Activated T-cell treated with anti-CD3 and anti-CD28 coated beads for 4 hours (primary cell): ENCODE data around the gene SDHAF4.
"Not testable (repeated sequence)": the region's sequence is repeated elsewhere in the genome, so short reads cannot be mapped to it uniquely, and the experiment has no call there.

Experiments used
- DNase-seq: peaks from one replicate; pipeline ENCODE4 v3.0.0-alpha.2; 2020

SDHAF4 gene

GRCh38 chr6:70566751-70567382 lies at the start of gene SDHAF4:
SDHAF4 (plus strand) TSS chr6:70566930; CDS start chr6:70566941, 11 bp downstream.
- DNase-seq = peak; percentile 92

GRCh38 chr6:70518723-70519122 lies 48.0 kb upstream of the SDHAF4 start:
- no peak for DNase-seq

- DNase-seq = no peak
Measured at GRCh38 chr6:70520575-70520974, 46.2 kb upstream of the SDHAF4 start.

GRCh38 chr6:70524721-70525286 lies 41.9 kb upstream of the SDHAF4 start:
- DNase-seq = no peak

- no peak for DNase-seq
Measured at GRCh38 chr6:70527071-70527737, 39.5 kb upstream of the SDHAF4 start.

GRCh38 chr6:70530023-70530422 lies 36.7 kb upstream of the SDHAF4 start:
- no peak for DNase-seq

GRCh38 chr6:70531133-70531532 lies 35.6 kb upstream of the SDHAF4 start:
- no peak for DNase-seq

GRCh38 chr6:70537266-70537665 lies 29.5 kb upstream of the SDHAF4 start:
- DNase-seq = no peak

- DNase-seq = no peak
Measured at GRCh38 chr6:70538376-70538775, 28.4 kb upstream of the SDHAF4 start.

- no peak for DNase-seq
Measured at GRCh38 chr6:70547313-70547712, 19.4 kb upstream of the SDHAF4 start.

GRCh38 chr6:70547905-70548304 lies 18.8 kb upstream of the SDHAF4 start:
- DNase-seq = no peak

- no peak for DNase-seq
Measured at GRCh38 chr6:70549327-70549726, 17.4 kb upstream of the SDHAF4 start.

- DNase-seq = no peak
Measured at GRCh38 chr6:70551566-70551965, 15.2 kb upstream of the SDHAF4 start.

- not testable (repeated sequence) for DNase-seq
Measured at GRCh38 chr6:70552286-70552940, 14.3 kb upstream of the SDHAF4 start.

GRCh38 chr6:70552974-70553373 lies 13.8 kb upstream of the SDHAF4 start:
- DNase-seq = no peak

GRCh38 chr6:70557998-70558397 lies 8.7 kb upstream of the SDHAF4 start:
- no peak for DNase-seq

- not testable (repeated sequence) for DNase-seq
Measured at GRCh38 chr6:70562401-70562800, 4.3 kb upstream of the SDHAF4 start.

- DNase-seq = no peak
Measured at GRCh38 chr6:70563530-70563929, 3.2 kb upstream of the SDHAF4 start.

- DNase-seq = no peak
Measured at GRCh38 chr6:70574643-70575042, 7.9 kb downstream of the SDHAF4 start.

- no peak for DNase-seq
Measured at GRCh38 chr6:70575899-70576495, 9.3 kb downstream of the SDHAF4 start.

GRCh38 chr6:70586114-70586513 lies 19.4 kb downstream of the SDHAF4 start:
- DNase-seq = no peak

- DNase-seq = no peak
Measured at GRCh38 chr6:70590400-70590799, 23.7 kb downstream of the SDHAF4 start.

- DNase-seq = no peak
Measured at GRCh38 chr6:70592391-70593117, 25.8 kb downstream of the SDHAF4 start.
